Medulla oblongata (tissue), 1 donor: ENCODE data around the gene GAB4.
A peak's percentile ranks its signal among the peaks of the same experiment; 100 is the strongest.
"Not testable (repeated sequence)": the region's sequence is repeated elsewhere in the genome, so short reads cannot be mapped to it uniquely, and the experiment has no call there.

Experiments
- DNase-seq: peaks from one replicate; pipeline ENCODE4 v3.0.0-alpha.2; 2015; ENCODE audit errors: extremely low spot score

Gene GAB4, protein sequence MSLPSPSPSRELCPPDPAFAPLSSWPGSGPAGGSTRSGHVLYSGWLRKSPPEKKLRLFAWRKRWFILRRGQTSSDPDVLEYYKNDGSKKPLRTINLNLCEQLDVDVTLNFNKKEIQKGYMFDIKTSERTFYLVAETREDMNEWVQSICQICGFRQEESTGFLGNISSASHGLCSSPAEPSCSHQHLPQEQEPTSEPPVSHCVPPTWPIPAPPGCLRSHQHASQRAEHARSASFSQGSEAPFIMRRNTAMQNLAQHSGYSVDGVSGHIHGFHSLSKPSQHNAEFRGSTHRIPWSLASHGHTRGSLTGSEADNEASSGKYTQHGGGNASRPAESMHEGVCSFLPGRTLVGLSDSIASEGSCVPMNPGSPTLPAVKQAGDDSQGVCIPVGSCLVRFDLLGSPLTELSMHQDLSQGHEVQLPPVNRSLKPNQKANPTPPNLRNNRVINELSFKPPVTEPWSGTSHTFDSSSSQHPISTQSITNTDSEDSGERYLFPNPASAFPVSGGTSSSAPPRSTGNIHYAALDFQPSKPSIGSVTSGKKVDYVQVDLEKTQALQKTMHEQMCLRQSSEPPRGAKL

DNA sequence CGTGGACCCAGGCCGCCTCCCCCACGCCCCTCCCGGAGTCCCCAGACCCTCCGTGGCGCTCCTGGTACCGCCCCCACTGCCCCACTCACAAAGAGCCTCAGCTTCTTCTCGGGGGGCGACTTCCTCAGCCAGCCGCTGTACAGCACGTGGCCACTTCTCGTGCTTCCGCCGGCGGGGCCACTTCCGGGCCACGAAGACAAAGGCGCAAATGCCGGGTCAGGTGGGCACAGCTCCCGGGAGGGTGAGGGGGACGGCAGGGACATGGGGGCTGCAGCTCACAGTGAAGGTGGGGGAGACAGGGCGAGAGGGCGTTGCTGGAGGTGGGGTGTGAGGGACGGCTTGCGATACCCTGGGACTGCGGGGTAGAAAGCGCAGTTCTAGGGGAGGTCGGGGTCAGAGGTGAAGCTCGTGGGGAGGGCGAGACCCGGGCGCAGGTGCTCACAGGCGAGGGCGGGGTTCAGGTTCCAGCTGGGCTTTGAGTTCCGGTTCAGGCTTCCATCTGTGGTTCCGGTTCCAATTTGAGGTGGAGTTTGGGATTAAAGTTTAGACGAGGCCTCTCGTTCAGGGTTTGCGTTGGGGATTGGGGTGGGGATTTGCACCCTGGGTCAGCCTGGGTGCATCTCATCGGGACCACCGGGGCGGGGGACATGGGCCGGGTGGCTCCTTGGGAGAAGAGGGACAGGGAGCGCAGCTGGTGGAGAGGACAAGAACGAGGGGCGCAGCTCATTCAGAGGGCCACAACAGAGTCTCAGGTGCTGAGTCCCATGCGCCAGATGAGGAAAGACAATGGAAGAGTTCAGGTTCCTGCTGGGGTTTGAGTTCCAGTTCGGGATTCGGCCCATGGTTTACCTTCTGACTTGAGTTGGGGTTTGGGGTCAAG lies at the start of gene GAB4:
TSS of gene GAB4 (minus strand) at position 371 of the 880 bp plus-strand sequence. CDS start at position 263, 108 bp downstream.
- DNase-seq, result no peak

DNA sequence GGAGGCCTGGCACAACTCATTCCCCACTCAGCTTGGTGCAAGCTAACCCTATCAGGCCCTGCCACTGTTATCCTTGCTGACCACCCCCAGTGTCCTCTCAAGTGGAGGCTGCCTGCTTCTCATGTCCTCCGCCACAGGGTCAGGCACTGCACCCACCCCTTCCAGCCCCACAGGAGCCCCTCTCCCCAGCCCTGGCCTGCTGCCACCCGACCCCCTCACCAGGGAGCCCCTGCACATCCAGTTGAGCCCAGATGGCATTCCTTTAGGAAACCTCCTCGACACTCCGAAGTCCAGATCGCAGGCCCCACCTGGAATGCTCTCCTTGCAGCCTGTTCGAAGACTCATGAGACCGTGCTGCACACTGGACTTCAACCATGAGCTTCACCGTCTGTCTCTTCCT lies 48.8 kb upstream of the GAB4 start:
- no peak for DNase-seq

DNA sequence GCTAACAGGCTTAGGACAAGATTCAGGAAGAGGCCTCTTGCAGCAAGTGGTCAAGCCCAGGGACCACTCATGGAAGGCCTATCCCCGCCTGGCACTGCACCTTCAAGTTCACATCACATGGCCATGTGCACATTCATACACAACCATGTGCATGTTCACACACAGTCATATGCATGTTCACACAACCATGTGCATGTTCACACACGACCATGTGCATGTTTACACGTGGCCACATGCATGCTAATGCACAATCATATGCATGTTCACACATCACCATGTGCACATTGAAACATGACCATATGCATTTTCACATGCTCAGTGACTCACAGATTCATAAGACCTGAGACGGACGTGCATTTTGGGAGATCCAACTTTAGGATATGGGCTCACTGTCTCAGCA lies 48.0 kb upstream of the GAB4 start:
- DNase-seq, result no peak

DNA sequence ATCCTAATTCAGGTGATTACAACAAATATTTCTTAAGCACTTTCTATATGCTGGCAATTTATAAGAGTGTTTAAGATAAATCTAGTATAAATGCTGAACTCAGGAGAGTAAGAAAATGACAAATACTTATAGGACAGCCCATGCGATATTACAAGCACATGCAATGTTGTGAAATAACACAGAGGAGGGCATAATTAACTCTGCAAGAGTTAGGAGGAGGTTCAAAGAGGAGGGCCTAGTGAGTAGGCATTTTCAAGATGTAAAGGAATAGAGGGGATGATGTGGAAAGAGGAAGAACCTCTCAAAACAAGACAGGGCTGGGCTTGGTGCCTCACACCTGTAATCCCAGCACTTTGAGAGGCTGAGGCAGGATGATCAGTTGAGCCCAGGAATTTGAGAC lies 39.6 kb upstream of the GAB4 start:
- no peak for DNase-seq

DNA sequence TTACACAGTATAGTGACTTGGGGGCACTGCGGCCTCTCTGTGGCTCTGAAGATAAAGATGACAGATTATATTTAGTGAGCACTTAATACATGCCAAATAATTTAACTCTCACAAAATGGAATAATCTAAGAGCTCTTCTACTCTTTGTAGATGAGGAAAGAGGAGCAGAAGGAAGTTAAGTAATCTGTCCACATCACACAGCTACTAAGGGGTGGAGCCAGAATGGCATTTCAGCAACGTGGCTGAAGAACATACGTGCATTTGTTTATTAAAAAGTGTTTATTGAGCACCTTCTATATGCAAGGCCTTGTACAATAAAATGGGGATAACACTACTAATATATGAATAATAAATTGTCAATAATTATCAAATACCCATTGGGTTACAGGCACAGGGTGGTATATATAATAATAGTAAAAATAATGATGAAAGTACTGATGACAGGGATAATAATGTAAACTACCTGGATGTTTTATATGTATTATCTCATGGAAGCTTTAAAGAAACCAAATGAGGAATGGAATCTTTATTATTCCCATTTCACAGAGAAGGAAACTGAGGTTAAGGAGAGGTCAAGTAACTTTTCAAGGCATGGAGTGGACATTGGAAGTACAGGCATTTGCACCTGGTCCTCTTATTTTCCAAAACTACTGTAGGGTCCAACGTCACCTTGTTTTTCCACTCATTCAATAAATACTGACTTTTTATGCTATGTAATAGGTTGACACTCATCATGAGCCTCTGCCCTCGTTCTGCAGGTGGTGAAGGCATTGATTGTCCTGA lies 38.7 kb upstream of the GAB4 start:
- DNase-seq, result no peak

DNA sequence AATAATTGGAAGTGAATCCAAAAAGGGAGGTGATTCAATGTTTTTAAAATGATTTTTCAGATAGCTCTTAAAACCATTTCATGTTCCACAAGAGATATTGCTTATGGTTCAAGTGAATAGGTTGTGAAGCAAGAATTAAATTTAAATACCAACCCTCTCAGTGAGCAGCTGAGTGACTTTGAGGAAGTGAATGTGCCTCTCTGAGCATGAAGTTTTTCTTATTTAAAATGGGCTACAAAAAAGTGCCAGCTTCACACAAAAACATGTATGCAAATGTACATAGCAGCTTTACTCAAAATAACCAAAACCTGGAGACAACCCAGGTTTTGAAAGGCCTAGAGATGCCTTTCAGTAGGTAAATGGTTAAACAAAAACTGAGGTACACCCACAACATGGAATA lies 35.5 kb upstream of the GAB4 start:
- DNase-seq, result no peak

DNA sequence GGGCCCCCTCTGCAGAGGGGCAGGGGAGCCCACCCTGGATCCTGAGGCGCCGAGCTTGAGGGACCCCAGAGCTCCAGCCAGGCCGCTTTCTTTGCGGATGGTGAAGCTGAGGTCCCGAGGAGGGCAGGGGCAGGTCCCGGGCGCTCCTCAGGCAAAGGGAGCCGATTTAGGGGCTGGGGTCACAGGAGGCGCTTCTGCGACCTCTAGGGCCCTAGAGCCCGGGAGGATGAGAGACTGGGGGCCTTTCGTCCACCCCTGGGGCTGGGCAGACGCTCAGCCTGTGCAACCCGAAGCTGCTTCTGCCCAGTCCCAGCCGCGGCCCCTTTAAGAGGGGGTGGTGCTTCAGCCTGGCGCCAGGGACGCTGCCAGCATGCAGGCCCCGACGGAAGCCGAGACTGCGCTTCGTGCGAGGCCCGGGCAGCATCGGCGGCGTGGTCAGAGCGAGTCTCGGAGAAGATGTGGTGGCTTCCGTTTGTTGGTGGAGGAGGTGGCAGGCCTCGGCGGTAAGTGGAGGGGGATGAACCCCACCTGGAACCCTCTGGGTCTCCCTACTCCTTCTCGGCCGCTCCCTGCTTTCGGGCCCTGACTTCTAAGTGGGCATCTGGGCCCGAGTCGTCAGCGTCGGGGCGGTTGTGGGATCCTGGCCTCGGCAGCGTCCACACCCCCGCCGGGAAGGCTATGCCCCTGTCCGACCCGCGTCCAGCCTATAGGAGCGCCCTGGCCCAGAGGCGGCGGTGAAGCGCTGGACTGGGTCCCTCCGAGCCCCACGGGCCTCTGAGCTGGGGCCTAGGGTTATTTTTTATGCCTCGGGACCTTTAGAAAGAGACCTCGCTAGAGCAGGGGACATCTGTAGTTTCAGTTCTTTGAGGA lies 29.1 kb upstream of the GAB4 start:
- DNase-seq, result peak; percentile 24

DNA sequence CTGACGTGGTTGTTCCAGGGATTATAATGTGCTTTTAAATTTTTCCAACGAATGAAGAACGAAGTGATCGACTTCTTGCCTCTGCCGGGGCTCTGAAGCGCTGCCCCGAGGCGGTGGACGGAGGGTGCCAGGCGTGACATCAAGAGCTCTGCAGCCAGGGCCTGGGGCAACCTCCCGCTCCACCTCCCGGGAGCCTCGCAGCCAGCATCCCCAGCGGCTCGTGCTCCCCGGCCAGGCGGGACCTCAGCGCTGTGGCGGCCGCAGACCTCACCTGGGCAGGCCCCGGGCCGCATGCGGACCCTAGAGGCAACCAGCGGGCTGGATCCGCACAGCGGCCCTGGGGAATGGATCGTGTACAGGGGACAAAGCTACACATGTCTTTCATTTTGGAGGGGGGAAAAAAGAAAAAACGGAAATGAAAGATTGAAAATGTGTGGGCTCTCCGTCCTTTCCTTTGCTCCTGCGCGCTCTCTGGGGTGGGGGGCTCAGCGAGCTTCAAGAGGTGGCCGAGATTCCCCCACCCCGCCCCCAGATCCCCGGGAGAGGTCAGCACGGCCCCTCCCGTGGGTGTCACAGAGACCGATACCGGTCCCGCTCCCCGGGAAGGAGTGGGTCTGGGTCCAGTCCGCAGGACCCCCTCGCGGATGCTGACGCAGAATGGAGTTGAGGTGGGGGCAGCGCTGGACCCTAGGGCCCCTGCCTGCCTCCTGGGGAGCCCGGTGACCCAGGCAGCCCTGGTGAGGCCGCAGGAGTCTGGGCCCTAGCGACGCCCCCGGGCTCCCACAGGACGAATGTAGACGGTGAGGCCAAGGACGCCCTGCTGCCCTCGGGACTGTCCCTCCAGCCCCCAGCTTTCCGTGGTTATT lies 28.2 kb upstream of the GAB4 start:
- DNase-seq, result peak; percentile 58

DNA sequence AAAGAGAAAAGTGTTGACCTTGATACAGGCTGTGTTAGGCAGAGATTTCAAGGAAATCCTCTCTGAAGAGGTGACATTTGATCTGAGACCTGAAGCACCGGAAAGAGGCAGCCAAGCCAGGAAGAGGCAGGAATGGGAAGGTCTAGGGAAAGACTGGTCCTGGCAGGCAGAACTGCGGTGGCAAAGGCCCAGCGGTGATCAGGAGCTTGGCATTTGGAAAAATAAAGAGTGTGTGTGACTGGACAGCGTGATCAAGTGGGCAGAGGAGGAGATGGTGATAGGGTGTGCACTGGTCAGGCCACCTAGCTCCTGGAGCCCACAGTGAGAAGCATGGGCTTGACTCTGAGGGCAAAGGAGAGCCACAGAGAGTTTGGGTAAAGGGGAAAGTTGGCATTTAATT lies 27.2 kb upstream of the GAB4 start:
- DNase-seq, result peak; percentile 55

DNA sequence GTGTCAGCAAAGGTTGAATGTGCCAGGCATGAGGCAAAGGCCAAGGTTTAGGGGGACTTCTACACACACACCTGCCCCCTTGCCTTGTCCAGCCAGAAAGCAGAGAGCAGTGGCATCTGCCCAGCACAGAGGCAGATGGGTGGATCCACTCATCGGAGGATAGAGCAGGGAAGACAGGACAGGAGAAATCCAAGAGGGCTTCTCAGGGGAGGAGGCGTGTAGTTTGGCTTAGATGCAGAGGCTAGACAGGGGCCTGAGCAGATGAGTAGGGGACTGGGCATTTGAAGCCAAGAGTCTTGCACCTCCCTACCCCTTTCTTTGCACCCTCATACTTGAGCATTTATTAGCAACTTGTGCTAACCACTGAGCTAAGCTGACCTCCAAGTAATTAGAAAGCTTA lies 26.5 kb upstream of the GAB4 start:
- DNase-seq, result not testable (repeated sequence)

DNA sequence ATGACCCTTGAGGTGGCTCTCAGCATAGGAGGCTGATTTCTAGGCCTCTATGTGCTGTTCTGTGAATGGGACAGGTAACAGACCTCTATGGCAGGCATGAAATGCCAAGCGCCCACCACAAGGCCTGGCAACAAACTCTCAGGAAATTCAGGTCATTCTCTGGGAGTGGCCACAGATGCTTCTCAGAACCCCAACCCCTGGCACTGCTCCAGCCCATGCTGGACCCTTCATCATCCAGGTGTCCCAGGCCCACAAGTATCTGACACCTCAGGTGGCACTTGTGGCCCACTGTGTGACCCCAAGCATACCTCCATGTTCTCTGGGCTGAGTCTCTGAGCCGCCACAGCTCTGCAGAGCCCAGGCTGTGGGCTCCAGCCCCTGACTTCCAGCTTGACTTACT lies 24.3 kb upstream of the GAB4 start:
- DNase-seq, result not testable (repeated sequence)

DNA sequence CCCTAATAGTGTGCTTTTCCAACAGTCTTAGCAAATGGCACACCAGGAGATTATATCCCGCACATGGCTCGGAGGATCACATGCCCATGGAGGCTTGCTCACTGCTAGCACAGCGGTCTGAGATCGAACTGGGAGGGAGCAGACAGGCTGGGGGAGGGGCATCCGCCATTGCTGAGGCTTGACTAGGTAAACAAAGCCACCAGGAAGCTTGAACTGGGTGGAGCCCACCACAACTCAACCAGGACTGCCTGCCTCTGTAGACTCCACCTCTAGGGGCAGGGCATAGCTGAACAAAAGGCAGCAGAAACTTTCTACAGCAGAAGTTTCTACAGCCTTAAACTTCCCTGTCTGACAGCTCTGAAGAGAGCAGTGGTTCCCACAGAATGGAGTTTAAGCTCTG lies 16.4 kb upstream of the GAB4 start:
- not testable (repeated sequence) for DNase-seq

DNA sequence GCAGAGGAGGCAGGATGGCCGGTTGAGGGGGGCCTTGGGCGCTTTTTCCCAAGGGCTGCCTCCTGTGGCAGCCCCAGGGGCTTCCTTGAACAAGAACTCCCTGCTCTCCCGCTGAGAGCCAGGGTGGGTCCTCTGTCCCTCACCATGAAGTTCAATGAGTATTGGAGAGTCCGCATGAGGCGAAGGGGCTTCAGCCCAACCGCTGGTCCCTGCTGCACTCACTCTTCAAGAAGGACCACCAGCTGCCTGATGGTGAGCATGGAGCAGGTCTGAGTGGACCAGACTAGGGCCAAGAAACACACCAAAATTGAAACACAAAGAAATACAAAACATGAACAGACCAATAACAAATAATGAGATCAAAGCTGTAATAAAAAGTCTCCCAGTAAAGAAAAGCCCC lies 7.5 kb upstream of the GAB4 start:
- not testable (repeated sequence) for DNase-seq

DNA sequence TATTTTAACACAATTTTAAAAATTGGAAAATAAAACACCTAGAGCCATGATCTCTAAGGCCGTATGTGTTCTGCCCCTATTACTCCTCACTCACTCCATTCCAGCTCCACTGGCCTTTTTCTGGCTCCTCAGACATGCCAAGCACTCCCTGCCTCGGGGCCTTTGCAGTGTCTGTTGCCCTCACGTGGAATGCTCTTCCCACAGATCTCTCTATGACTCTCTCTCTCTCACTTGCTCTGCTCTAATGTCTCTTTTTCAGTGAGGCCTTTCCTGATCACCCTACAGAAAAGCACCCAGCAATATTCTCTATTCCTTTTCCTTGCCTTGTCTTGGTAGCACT lies 6.0 kb upstream of the GAB4 start:
- DNase-seq, result peak; percentile 33

DNA sequence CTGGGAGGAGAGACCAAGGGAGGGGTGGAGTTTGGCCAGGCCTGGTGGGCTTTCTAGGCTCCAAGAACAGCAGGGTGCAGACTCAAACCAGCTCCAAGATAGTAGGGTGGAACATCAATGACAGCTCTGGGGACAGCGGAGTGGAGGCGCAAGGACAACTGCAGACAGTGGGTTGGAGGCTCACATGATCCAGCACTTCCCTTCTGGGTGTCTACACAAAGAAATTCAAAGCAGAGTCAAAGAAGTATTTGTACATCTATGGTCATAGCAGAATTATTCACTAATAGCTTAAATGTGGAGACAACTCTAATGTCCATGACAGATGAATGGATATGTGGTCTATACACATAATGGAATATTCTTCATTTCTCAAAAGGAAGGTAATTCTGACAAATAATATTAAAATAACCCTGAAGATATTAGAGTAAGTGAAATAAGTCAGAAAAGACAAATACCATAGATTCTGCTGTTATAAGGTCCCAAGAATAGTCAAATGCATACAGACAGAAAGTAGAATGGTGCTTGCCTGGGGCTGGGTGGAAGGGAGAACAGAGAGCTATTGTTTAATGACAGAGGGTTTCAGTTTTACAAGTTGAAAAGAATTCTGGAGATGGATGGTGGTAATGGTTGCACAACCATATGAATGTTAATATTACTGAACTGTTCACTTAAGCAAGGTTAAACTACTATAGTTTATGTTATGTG lies 5.5 kb upstream of the GAB4 start:
- peak; percentile 78 for DNase-seq

DNA sequence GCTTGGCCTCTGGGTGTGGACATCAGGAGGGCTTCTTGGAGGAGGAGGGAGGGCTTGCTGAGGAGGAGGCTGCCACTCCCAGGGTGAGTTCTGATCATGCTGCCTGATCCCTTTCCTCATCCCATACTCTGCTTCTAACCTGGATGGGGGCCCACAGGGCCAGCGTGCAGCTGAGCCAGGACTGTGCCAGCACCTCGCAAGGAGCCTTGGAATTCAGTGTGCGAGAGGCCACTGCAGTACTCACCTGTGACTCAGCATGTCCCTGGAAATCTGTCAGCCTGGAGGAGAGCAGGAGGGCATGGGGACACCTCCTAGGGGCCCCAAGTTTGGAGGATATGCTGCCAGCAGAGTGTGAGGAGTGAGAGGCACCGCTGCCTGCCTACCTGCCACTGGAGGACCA lies 4.2 kb upstream of the GAB4 start:
- no peak for DNase-seq

DNA sequence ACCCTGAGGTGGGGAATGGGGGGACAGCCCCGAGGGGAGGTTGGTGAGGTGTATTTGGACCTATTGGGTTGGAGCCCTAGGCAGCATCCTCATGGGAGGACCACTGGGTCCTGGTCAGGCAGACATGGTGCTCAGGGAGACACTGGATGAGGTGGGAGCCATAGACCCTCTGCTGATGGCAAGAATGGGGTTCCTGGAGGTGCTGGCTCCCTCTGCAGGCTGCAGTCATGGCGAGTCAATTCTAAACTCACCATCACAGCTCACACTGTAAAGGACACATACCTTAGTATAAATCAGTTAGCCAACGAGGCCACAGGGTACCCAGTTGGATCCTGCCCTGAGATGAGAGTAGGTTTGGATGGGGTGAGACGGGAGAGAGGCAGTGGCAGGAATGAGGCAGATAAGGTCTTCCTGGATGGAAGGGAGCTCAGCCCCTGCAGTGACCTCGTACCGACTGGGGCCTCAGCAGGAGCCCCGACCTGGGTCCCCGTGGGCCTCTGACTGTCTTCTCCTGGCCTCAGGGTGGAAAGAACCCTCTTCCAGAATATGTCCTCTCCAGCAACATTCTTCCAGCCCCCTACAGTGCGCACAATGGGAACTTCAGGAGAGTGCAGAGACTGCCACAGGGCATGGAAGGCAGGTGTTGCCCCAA lies 1.7 kb upstream of the GAB4 start:
- DNase-seq, result no peak

DNA sequence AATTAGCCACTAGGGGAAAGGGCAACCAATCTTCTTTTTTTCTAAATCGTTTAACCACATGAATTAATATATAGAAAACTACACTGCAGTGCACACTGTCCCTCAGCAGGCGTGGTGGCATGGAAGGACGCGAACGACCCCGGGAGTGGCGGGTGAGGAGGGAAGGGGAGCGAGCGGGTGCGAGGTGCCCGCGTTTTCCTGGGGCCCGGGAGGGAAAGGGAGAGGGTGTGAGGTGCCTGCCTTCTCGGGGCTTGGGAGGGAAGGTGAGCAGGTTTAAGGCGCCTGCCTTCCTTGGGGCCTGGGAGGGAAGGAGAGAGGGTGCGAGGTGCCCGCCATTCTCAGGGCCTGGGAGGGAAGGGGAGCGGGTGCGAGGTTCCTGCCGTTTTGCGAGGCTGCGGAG lies 765 bp downstream of the GAB4 start:
- DNase-seq, result no peak

DNA sequence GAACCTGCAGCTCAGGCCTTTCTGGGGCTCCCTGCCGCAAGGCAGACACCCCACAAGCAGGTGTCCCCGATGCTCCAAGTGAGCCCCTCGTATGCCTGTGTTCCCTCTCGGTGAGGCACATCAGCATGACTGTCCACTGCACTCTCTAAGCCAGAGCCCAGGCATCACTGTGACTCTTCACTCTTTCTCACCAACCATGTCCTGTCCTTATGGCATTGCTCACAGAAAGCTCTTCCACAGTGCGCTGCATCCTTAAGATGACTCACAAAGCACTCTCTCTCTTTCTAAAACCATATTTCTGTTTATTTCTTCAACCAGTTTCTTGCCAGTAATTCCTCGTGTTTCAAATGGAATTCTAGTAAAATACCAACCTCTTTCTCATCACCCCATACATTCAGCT lies 18.1 kb downstream of the GAB4 start:
- DNase-seq, result no peak
